ENCODE data around the gene IER3.

DNA sequence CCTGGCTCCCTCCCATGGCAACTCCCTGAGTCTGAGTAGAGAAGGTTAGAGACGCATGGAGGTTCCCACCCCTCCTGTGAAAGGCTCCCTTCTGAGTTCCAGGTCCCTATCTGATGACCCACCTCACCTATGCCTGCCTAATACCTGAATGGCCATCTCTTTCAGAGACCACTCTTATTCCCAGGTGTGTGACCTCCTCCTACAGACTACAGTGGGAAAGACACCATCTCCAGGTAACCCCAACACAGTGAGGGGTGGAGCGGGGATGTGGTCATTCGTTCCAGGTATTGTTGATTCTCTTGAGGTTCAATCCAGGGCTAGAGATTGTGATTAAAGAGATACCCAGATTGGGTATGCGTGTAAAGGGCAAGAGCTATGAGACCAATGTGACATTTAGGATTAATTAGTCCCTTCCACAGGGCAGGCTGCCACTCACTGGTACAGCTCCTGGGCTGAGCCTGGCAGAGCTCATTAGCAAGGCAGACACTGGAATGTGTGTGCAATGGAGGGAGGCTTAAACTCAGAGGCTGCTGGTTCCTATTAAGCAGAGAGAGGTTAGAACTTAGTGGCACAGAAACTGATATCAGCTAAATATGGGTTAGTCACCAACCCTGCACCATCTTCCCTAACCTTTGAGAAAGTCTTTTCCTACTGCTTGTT, 46.5 kb upstream of the IER3 start:
- TF ChIP-seq, protein P1, sequence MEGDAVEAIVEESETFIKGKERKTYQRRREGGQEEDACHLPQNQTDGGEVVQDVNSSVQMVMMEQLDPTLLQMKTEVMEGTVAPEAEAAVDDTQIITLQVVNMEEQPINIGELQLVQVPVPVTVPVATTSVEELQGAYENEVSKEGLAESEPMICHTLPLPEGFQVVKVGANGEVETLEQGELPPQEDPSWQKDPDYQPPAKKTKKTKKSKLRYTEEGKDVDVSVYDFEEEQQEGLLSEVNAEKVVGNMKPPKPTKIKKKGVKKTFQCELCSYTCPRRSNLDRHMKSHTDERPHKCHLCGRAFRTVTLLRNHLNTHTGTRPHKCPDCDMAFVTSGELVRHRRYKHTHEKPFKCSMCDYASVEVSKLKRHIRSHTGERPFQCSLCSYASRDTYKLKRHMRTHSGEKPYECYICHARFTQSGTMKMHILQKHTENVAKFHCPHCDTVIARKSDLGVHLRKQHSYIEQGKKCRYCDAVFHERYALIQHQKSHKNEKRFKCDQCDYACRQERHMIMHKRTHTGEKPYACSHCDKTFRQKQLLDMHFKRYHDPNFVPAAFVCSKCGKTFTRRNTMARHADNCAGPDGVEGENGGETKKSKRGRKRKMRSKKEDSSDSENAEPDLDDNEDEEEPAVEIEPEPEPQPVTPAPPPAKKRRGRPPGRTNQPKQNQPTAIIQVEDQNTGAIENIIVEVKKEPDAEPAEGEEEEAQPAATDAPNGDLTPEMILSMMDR (IDR thresholded peaks at IDR 0.05; ENCODE audit: insufficient read depth, low read length) = no peak
- TF ChIP-seq POLR2AphosphoS5 (IDR thresholded peaks at IDR 0.05; ENCODE audit: low read depth) = no peak

Measured in HL-60 (cell line).